ENCODE measurements around the gene LRSAM1. TPM values are rescaled to one million over a fixed set of nuclear protein-coding genes. Genes with fewer than 3 reads are reported as not detected.

LRSAM1 gene
- total RNA-seq, 1 experiment from 2014 or later: 6.4 TPM

DNA sequence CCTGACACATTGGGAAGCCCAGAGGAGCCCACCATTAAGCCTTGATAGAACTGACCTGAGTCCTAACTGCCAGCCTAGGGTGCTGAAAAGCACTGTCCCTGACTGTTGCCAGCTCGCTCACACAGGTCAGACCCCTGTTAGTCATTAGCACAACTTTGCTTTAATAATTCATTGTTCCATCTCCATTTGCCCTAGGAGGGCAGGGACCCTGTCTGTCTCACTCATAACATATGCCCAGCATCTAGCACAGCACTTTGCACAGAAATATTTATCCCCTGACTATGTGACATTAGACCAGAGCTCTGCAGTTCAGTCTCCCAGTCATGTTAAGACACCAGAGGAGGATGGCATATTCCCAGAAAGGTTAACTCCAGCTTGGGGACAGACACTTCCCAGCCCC, 99.0 kb downstream of the LRSAM1 start:
- in situ Hi-C loops (cut with HindIII; ENCODE audit: low pct_unique_long_range_greater_than_20kb, low sequenced_read_pairs): no loop called here
- DNase-seq (ENCODE audit: low read depth, low spot score): no peak

GRCh38 chr9:127550751-127551150, 99.4 kb downstream of the LRSAM1 start:
- no peak for DNase-seq (ENCODE audit: low read depth, low spot score)

More at GRCh38 chr9:127550751-127551150, 99.4 kb downstream of the LRSAM1 start:
- in situ Hi-C loops (cut with HindIII; ENCODE audit: low pct_unique_long_range_greater_than_20kb, low sequenced_read_pairs): no loop called here

Small RNA genes lying within 50 kb of the gene (small RNA-seq; reads per million reads assigned to genes)
- gene RF00019 (0 reads per million in 2 experiments), gene SNORA65 (116 to 467 reads per million in 2 experiments)

Other genes starting within 250 kb of the LRSAM1 start
- gene GARNL3, start 186.7 kb upstream of the LRSAM1 start, total RNA-seq (2014; rRNA removed; shearing (Covaris generic)): 5.3 and 6.4 TPM in 2 replicates
- 4.4 and 10.3 TPM in 2 replicates for gene SLC2A8, start 54.3 kb upstream of the LRSAM1 start, total RNA-seq (2014; rRNA removed; shearing (Covaris generic))
- gene ZNF79, start 27.1 kb upstream of the LRSAM1 start, total RNA-seq (2014; rRNA removed; shearing (Covaris generic)): 13.3 and 14.0 TPM in 2 replicates
- gene RPL12, start 104 bp upstream of the LRSAM1 start, total RNA-seq (2014; rRNA removed; shearing (Covaris generic)): 2,311 and 2,500 TPM in 2 replicates
- gene STXBP1, start 160.8 kb downstream of the LRSAM1 start, total RNA-seq (2014; rRNA removed; shearing (Covaris generic)): 41.3 and 41.5 TPM in 2 replicates

All from SK-MEL-5 (cell line).